Stimulated activated CD4-positive, alpha-beta T cell treated with anti-CD3 and anti-CD28 coated beads, Interleukin-12 subunit alpha, Interleukin-12 subunit beta, amount 100 ng/mL, for 24 hours (primary cell): Measurements from ENCODE around the gene SH3RF1.

Experiments
- DNase-seq, 2 experiments: peaks; one replicate each; pipeline ENCODE4 v3.0.0-alpha.2; 2020; ENCODE audit warnings: low read depth in 2 of 2

Gene SH3RF1

DNA sequence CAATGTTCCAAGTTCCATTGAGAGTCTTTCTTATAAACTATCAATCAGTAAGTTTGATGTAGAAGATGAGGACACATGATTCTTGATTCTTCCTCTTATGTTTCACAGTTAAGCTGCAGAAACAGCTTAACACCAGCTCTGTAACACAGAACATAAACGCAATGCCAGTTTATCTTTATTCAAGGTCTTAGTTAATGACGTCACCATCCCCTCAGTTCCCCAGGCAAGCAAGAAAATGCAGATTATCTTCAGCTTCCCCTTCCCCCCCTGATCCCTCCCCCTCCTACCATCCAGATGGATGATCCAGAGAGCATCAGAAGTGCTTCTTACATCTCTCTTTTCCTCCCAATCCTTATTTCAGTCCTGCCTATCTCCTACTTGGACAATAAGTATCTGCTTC is 4.4 kb upstream of the SH3RF1 start:
- DNase-seq, result no peak

DNA sequence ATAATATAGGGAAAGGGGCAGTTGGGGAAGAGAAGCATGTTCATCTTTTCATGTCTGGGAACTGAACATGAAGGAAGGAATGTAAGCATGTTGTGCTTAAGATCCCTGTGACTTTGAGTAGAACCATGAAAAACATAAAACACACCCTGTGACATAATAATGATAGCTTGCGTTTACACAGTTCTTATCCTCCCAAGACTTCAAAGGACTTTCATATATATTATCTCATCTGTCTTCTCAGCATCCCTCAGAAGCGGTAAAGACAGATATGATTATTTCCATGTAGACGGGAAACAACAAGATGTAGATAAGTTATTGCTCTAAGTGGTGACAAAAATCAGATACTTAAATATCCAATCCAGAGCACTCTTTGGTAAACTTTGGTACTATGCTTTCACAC is 3.3 kb upstream of the SH3RF1 start:
- no peak for DNase-seq

DNA sequence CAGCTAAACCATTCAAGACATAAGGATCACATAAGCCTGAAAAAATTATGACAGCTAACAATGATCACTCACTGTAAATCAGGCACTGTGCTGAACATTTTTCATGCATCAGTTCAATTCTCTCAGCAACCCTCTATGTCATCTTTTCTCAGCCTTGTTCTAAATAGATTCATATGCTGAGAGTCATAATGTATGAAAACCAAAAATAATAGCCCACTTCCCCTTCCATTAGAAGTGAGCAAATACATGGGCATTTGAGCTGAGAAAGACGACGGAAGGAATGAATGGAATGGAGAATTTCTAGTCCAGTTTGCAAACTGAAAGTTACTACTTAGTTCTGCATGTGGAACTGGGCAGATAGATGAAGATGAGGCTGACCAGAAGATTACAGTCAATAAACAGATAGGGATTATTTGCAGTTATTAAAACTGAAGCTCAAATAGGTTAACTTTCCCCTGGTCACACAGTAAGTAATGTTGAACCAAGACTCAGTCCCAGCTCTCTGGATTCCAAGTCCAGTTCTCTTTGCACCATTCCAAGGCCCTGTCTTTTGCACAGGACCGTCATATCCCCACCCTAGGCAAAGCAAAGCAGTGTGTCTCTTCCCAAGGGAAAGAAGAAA is 1.6 kb upstream of the SH3RF1 start:
- no peak for DNase-seq

DNA sequence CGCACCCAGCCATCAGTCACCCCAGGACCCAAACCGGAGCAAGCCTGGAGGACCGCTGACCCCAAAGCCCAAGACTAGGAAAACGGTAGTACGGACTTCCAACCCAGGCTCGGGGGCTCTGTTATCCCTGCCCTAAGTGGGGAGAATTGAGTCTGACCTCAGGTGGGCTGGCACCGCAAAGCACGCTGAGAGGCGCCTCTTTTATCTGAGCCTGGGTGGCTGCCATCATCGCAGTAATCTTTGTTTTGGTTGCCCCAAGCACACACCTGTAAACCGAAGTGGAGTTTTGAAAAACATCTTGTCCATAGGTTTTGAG is 894 bp upstream of the SH3RF1 start:
- DNase-seq, result no peak

DNA sequence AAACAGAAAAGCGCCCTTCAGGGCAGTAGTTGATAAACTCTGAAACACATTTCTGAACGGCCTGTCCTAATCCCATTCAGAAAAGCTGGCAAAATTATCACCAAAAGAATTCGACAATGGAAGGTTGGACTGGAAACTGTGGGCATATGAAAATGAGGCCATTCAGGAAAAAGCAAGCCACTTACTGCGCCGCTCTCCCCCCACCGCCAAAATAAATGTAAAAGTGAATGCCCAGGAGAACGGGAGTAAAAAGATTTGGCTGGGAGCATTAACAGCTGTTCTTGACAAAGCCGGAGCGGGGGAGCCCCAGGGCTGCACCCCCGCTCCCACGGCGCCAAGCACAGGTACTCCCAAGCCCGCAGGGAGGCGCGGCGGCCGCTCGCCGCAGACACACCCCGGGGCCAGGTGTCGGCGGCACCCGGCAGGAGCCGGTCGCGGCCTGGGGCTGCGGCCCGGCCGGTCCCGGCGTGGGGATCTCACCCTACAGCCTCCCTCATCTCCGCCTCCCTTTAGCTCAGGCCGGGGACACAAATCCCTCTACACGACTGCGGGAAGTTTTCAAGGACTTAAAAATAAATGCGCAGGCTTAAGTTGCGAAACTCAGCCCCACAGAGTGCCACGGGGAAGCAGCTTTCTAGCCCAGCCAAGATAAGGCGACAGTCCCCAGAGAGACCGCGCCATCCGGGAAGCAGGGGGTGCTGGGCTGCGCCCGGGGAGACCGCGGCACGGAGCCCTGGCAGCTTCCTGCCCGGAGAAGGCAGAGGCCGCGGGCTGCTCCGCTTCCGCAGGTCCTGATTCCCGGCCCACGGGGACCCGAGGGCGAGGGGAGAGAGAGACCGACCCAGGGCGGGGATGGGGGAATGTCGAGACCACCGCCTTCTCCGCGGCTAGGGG is 593 bp downstream of the SH3RF1 start:
- DNase-seq, result peak in 1 of 2 experiments; percentile 16

DNA sequence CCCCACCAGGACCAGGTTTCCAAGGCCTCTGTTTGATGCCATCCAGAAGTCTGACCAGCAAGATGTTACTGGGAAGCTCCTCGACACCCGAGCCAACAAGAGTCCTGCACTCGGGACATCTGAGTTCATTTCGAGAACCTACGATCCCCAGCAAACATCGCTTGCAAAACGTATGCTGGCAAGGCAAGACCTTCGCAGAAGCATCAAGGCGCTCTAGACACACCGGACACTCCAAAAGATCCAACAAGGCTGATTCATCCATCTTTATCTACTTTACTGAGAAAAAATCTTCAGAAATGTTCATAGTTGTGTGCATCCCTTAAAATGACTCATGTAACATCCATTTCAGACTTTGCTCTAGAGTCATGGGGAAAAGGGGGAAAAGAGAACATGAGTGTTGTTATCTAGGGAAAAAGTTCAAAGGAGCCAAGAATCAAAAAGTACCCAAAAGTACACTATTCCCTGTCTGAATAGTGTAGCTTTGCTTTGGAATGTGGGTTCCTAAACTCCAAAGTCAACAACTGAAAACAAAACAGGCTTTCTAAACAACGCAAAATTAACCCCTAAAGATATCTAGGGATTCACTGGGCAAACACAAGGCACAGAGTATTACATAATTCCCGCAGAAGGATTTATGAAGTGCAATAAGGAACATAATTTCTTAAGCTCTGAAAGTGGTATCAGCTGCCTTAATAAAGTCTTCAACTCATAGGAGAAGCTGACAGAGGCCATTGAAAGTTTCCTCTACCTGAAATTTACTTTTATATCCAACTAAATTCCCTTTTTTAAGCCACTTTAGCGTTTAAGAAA is 1.6 kb downstream of the SH3RF1 start:
- no peak for DNase-seq

DNA sequence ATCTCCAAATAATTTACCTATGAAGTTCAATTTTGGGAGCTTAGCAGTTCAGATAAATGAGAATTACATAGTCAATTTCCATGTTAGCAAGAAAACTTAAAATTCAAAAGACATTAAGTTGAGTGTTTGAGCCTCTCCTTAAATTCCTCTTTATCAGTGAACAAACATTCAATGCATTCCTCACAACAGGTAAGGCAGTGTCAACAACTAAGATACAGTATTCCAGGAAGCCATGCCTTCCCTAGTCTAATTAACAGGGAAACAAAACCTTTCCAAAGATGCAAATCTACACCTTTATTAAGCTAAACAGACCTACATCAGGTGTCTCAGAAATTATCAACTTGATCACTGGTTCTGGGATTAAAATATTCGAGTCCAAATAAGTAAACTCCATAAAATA is 3.7 kb downstream of the SH3RF1 start:
- no peak for DNase-seq

DNA sequence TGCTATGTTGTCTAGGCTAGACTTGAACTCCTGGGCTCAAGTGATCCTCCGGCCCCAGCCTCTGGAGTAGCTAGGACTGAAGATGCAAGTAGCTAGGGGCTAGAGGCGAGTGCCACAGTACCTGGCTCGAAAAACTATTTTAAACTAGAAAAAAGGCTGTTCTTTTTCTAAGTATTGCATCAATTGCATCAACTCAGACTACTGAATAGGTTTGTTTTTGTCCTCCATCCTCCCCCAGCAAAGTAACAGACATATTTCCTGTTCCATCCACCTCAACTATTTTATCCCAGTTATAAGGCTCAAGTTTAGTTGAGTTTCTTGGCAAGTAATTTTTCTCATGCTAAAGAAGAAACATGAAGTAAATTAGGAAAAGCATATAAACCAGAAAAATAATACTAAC is 4.1 kb downstream of the SH3RF1 start:
- DNase-seq, result no peak

DNA sequence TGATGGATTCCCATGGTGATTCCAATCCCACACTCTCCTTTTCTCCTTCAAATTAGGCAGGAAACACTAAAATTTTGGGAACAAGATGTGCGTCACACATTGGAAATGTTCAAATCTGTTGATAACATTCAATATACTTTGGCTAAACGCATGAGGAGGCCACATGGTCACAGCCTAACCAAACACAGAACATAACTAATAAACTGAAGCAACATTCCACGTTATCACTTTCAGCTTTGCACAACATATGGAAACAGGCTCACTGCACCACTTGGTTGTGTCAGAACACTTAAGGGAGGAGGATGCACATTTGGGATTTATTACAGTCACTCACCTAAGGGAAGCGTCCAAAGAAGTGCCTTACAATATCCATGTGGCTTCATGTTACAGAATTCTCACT is 4.7 kb downstream of the SH3RF1 start:
- no peak for DNase-seq

DNA sequence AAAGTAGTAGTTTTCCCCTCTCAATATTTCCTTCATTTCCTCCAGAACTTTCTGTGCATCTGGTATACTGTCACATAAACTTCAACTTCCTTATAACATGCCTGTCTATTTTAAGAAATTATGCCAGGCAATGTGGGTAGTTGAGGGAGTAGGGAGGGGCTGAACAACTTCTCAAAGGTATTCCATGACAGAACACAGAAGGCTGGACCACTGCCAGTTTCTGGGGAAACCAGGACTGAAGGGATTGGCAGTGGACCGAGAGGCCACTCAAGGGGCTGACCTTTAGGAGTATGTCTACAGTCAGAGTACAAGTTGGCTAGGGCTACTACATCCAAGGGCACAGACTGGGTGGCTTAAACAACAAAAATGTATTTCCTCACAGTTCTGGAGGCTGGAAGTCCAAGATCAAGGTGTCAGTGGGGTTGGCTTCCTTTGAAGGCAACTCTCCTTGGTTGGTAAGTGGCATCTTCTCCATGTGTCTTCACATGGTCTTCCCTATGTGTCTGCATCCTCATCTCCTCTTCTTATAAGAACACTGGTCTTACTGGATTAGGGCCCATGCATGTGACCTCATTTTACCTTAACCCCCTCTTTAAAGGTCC is 6.9 kb downstream of the SH3RF1 start:
- DNase-seq, result no peak

DNA sequence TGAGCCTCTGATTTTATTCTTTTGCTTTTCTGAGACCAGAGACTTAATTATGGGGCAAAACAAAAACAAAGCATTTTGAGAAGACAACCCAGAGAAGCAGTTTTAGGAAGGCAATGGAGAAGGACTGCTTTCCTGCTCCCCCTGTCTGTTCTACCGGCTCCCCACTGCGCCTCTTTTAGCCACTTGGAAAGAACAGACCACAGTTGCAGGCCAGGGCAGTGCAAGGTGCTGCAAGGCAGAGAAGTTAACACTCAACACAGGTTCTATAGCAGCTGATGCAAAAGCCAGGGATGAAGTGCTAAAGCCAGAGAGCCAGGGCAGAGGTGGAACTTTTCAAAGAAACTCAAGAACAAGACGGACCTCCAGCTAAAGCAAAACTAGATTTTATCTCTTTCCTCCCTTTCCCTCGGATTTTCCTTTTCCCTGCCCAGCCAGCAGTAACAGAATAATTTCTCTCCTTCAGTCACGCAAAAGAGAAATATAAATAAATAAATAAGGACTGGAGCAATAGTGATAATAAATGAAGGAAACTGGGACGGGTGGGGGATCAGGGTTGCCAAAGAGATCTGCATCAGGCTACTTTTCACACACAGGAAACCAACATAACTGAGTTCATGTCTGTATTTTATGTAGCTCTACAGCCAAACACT is 10.4 kb downstream of the SH3RF1 start:
- DNase-seq, result no peak

DNA sequence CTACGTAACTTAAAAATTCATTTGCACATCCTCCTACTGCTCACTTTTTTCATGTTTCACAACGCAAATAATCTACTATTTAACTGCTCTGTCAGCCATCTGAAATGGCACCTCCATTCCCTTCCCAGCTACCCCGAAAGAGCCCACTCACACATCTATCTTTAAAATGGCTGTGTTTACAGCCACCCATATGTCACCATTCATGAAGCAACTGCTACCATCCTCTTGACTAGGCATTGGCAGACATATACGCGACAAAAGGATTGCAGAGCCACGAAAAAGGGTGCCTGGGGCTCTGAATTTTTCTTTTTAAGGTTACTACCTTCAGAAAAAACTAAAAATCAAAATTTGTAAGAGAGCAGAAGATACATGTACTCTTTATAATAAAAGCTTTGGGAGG is 11.5 kb downstream of the SH3RF1 start:
- DNase-seq, result no peak

DNA sequence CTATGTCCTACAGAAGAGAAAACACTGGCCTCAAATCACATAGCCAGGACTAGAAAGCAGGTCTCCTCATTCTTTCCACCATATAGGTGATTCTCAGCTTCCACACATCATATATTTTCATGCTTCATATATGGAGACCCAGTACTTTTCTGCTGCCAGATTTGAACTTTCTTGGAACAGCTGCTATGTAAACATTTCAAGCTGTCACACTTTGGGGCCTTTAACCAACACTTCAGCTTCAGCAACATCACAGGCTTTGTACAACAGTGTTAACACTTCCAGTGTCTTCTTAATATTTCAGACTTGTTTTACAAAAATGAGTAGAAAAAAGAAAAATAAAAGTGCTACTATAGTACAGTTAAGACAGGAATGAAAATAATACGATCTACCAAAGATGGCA is 12.6 kb downstream of the SH3RF1 start:
- DNase-seq, result no peak

DNA sequence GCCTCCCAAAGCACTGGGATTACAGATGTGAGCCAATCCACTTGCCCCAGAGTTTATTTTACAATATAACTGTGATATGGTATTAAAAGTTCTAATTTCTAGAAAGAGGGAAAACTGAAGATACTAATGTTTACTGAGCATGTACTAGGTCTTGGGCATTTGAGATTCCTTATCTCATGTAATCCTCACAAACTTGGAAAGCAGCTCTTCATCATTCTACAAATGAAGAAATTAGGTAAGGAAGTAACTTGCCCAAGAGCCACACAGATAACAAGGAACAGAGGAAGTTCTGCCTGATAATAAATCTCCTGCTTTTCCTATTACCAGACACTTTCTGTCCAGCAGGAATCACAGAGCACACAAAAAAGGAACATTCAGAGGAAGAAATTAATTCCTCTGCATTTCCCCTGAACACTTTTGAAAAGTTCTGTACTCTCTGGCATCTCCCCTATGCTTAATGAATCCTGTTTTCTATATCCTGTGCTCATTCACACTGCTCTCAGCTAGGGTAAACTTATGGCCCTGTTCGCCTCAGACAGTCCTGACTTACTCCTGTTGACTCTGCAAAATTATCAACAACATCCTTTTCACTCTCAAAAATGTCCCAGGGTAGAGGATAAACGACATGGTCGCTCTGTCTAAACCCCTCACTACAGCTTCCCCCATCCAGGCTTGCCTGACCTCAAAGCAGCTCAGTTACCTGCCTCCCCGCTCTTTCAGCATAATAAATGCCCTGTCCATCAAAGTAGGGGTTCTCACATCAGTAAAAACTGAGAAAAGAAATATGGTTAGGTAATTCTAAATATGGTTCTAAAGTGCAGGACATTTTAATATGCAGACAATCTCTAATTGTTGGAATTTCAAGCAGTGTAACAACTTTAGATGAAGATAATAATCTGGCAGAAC is 13.6 kb downstream of the SH3RF1 start:
- DNase-seq, result no peak

DNA sequence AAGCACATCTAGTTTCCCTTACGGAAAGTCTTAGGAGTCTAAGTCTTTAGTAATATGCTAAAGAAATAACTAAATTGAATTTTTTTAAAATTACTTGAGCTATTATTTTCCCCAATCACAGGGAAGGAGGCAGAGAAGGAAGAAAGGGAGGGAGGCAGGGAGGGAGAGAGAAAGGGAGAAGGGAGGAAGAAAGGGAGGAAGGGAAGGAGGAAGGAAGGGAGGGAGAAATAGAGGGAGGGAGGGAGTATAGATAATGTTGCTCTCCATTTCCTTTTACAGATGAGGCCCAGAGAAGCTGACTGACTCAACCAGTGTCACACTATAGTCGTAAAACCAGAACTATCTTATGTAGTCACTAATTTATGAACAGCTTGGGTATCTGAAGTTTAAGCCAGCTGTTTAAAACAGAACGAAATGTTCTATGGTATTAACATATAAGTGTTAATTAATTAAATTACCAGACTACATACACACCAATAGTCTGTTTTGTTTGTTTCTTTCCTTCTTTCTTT is 14.6 kb downstream of the SH3RF1 start:
- no peak for DNase-seq

DNA sequence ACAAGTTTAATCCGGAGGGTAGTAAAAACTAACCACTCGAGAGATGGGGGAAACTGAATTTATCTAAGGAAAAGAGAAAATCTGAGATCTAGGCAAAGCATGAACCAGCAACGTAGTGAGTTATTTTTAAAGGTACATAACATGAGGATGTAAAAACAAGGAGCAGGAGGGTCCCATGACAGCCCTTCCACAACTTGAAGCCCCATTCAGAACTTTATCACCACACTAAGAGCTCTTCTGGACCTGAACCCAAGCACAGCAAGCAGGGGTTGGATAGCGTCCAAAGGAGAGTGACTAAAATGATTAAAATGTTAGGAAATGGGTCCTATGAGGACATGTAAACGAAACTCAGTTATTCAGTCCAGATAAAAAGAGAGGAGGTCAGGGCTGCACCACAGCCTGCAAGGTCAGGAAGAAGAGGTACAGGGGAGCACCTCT is 16.2 kb downstream of the SH3RF1 start:
- DNase-seq, result no peak

DNA sequence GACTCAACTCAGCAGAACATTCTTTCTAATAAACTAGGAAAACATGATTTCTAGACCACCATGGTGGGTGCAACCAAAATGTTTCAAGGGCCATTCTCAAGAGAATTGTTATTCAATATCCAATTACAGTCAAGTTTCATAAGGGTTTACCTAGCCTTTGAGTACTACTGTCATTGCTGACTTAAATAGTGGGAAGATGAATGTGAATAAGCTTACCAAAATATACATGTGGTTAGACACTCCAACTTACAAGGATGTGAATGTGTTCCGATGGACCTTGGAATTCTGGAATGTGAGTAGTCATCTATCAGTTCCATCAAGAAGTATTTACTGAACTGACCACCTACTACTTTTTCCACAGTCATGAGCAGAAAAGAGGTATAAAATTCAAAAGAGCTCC is 16.9 kb downstream of the SH3RF1 start:
- DNase-seq, result no peak

DNA sequence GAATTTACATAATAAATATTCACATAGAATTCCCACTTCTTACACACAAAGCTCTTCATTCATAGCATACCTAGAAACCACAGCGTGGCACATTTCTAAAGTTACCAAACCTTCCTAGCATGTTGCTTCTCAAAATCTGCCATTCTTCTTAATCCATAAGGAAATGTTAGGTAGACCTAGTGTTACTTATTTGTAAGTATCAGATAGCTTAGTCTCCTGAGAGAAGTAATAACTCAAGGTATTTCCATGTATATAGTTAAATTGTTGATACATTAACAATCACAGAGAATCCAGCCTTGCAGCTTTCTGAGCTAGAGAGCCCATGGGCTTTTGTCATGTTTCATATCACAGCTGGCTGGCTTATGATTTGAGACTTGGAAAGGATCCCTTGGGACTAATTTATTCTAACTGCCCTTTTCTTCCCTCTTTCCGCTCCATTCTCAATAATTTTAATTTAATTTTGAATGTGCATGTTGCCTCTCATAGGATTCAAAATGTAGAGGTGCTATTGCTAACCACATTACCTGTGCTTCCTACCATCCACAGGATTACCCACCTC is 17.6 kb downstream of the SH3RF1 start:
- DNase-seq, result no peak

DNA sequence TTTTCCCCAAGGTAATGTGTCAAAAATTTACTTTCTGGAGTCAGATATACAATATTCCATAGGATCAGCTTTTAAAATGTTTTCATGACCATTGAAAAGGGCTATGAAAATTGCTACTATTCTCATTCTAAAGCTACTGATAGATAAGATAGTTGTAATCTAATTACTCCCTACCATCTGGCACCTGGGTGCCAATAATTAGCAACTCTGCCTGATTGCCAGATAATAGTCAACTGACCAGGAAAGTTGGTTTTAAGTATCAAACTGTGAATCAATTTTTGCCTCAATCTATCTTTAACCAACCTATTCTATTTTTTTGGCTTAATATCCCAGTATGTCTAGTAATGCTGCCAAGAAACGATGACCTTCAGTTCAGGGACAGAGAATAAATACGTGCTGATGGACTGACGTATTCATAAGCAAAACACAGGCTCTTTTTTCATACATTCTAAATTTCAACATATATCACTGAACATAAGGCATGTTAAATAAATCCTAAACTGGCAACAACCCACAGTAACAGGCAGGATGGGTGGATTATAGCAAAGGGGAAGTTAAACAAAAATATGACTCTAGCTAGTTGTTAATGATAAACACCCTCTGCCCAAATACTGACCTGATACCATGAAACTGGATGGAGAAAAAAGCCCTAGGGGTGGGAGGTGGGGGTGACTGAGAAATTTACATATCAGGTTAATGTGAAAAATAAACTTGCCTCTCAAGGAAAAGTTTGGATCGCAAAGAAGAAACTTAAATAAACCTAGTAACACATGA is 18.2 kb downstream of the SH3RF1 start:
- DNase-seq, result no peak
